CD4-positive, alpha-beta T cell treated with Interleukin-17A for 4 hours (primary cell): Measurements from ENCODE around the gene GLRX3.
"Not testable (repeated sequence)": the region's sequence is repeated elsewhere in the genome, so short reads cannot be mapped to it uniquely, and the experiment has no call there.

Experiments used
- DNase-seq: peaks from one replicate; pipeline ENCODE4 v3.0.0-alpha.2; 2020; ENCODE audit warnings: mixed read lengths

The GLRX3 gene

GRCh38 chr10:130136226-130137089 is at the start of gene GLRX3:
Gene GLRX3 (plus strand): TSS chr10:130136391. CDS start chr10:130136421, 30 bp downstream.
- DNase-seq, result peak; percentile 94

GRCh38 chr10:130090565-130090964 is 45.6 kb upstream of the GLRX3 start:
- not testable (repeated sequence) for DNase-seq

- no peak for DNase-seq
Observed at GRCh38 chr10:130099344-130099743, 36.8 kb upstream of the GLRX3 start.

GRCh38 chr10:130105724-130106123 is 30.5 kb upstream of the GLRX3 start:
- no peak for DNase-seq

DNA sequence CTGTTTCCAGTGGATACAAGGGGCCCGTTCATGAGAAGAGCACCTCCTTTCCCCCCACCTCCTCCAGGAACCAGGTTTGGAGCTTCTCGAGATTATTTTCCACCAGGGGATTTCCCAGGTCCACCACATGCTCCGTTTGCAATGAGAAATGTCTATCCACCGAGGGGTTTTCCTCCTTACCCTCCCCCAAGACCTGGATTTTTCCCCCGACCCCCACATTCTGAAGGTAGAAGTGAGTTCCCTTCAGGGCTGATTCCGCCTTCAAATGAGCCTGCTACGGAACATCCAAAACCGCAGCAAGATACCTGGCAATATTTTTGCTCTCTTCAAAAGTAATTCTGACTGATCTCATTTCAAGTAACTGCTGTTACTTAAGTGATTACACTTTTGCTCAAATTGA is 28.0 kb upstream of the GLRX3 start:
- not testable (repeated sequence) for DNase-seq

DNA sequence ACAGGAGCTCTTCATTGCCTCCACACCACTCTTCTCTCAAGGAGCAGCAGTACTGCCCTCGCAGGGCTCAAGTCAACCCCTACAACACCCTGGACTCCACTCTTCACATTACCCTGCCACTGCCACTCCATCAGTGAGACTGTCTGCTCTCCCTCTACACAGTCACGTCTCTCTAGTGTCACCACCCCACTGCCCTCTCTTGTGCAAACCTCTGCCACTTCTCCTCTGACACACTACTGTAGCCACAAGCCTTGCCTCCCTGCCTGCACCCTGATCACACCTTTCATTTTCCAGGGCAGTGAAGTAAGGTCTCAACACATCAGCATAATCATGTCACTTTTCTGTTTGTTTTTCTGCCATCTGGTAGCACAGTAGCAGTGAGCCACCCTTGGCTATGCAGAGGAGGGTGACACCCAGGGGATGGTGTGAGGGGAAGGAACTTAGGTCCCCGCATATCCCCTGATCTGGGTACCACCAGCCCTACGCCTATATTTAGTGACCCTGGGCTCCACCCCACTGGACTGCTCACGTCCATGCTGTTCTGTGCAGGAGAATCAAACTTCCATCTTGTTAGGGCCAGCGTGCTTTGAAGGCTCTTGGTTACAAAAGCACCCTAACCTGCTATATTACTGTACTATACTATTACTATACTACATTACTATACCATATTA is 27.1 kb upstream of the GLRX3 start:
- no peak for DNase-seq

DNA sequence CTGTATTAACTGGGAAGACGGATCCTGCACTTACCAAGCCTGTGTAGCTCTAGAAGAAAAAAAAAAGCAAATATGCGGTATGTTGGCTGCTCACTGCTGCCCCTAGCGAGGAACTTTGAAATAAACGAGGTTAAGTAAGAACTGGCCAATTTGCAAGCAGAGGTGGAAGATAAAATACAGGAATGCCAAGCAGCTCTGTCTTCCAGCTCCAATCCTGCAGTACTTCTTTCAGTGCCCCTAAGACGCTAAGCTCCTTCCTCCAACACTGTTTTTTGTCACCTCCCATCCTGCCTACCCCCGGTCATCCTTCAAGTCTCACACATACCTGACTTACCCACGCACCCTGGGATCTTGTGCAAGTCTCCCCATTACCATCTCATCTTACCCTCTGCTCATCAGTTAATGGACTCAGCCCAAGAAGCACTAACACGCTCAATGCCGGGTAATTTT is 26.4 kb upstream of the GLRX3 start:
- peak; percentile 86 for DNase-seq

GRCh38 chr10:130110246-130111112 is 25.7 kb upstream of the GLRX3 start, which contains the start of gene C10orf143:
Gene C10orf143 (minus strand): TSS chr10:130110830. CDS start chr10:130110772, 58 bp downstream.
- DNase-seq, result peak; percentile 98

- DNase-seq, result peak; percentile 94
Observed at GRCh38 chr10:130111113-130111851, 24.9 kb upstream of the GLRX3 start.

DNA sequence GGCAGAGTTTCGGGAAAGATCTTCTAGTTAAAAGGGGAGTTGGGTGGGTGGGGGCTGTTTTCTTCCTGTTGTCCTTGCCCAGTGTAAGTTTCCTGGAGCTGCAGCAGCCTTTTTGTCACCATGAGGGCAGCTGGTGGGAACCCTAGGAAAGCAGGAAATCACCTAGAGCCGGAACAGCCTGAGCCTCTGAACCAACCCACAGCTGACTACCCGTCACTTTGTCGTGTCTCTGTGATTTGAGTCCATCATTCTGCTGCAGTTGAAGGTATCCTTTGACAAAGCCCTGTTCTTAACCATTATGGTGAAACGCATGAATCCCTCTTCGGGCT is 24.4 kb upstream of the GLRX3 start:
- DNase-seq, result peak; percentile 27

DNA sequence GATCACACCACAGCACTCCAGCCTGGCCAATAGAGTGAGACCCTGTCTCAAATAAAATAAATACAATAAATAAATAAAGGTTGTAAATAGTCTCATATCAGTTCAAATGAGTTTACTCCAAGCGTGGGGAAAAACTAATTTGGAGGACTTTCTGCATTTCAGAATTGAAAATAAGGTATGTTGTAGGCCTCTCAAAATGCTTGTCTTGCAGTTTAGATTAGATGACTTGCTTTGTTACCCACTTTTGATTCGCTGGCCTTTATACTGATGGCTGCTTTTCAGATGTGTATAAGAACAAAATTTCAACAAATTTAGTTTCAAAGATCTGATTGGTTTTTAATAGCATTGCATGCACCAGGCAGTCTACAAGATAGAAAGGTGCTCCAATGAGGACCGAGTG is 23.4 kb upstream of the GLRX3 start:
- no peak for DNase-seq

GRCh38 chr10:130116942-130117341 is 19.2 kb upstream of the GLRX3 start:
- DNase-seq, result not testable (repeated sequence)

DNA sequence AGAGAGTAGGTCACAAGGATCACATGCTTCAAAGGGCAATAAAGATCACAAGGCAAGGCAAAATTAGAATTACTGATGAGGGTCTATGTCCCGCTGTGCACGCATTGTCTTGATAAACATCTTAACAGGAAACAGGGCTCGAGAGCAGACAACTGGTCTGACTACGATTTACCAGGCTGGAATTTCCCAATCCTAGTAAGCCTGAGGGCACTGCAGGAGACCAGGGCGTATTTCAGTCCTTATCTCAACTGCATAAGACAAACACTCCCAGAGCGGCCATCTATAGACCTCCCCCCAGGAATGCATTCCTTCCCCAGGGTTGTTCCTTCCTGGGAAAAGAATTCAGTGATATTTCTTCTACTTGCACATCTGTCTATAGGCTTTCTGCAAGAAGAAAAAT is 18.7 kb upstream of the GLRX3 start:
- DNase-seq, result not testable (repeated sequence)

- no peak for DNase-seq
Observed at GRCh38 chr10:130121486-130122079, 14.6 kb upstream of the GLRX3 start.

DNA sequence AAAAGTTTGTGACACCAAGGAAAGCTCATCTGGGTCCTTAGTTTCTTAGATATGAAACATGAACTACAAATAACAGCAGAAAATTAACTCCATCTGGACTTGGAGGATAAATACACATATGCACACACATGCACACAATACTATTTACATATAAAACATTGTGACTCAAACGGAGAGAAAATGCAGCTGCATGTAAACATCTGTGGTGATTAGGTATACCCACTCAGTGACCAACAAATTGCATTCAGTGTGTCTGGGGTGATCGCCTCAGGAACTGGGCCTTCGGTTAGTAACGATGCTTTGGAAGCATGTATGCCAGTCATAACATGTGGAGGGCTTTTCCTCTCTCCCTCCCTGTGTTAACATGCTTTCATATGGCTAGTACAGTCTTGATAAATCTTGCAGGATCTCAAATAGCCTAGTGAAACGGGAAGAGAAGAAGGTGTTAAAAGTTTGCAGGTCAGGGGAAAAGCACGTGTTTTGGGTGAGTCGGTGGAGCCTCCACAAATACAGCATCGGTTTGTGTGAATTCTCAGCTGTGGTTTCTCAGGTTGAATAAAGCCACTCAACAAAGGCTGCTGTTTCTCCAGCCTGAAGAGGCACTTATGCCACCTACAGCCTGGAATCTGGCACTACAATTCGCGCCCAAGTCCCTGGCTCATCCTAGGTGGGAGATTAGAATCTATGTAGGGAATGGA is 8.7 kb upstream of the GLRX3 start:
- peak; percentile 62 for DNase-seq

- no peak for DNase-seq
Observed at GRCh38 chr10:130128062-130128781, 8.0 kb upstream of the GLRX3 start.

- no peak for DNase-seq
Observed at GRCh38 chr10:130128922-130129321, 7.3 kb upstream of the GLRX3 start.

GRCh38 chr10:130135676-130136225 is 440 bp upstream of the GLRX3 start:
- no peak for DNase-seq

DNA sequence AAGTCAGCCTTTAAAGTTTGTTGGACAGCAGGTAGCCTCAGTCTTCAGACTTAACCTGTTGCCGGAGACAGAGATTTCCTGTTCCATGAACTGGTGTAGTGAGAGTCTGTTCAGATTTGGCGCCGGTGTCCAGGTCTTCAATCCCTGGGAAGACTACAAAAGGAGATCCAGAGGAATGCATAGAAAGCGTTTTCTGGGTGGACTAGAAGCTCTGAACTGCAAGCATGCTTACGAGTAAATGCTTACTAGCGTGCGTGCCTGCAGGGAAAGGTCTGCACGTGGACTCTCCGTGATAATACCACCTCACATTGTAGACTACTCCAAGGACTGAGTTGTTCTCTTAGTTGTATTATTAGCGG is 878 bp downstream of the GLRX3 start:
- DNase-seq, result no peak
